ENCODE data around the gene NCKAP5. TPM values are rescaled to one million over a fixed set of nuclear protein-coding genes. Genes with fewer than 3 reads are reported as not detected.
A peak's percentile ranks its signal among the peaks of the same experiment; 100 is the strongest.

Gene NCKAP5
- total and polyA plus RNA-seq, 4 donors: 2.3 to 20.2 (median 8.1) TPM

GRCh38 chr2:133526530-133527300, 41.5 kb downstream of the NCKAP5 start:
- 78 to 80% methylated on average over 3 of the region's 3 CpGs for WGBS, 2 donors
- Histone ChIP-seq H3K4me3 (no peak overlapping the region), H3K27ac (ENCODE audit: low read depth in 1 of 2, low read length in 1 of 2) (no peak overlapping the region), H3K27me3 (ENCODE audit: control insufficient read depth in 3 of 3, insufficient read depth in 3 of 3, low read length in 2 of 3) (no peaks in the 10 kb centered on the region), H3K4me1 (ENCODE audit: control insufficient read depth in 5 of 5, insufficient read depth in 5 of 5, low read length in 5 of 5) (peaks cover 0 to 28% (median 5%) of the 10 kb centered on the region in 5 donors), H3K36me3 (ENCODE audit: control insufficient read depth in 4 of 4, insufficient read depth in 4 of 4, low read length in 4 of 4) (no peaks in the 10 kb centered on the region), H3K9ac (ENCODE audit: insufficient read depth in 1 of 2, low read length in 2 of 2) (no peak overlapping the region), H3K9me3 (ENCODE audit: control insufficient read depth in 4 of 4, insufficient read depth in 3 of 4, low read length in 3 of 4) (no peaks in the 10 kb centered on the region)
- no peak for ATAC-seq (ENCODE audit: insufficient read depth, low FRiP score)
- no peak for TF ChIP-seq CTCF (IDR thresholded peaks at IDR 0.05; ENCODE audit: control extremely low read depth, extremely low read depth)
- peak; percentile 60 to 95 (median 90) for DNase-seq

GRCh38 chr2:133525613-133526529, 42.4 kb downstream of the NCKAP5 start:
- Histone ChIP-seq H3K27ac (ENCODE audit: low read depth in 1 of 2, low read length in 1 of 2) (no peak overlapping the region), H3K4me3 (no peak overlapping the region), H3K9me3 (ENCODE audit: control insufficient read depth in 4 of 4, insufficient read depth in 3 of 4, low read length in 3 of 4) (no peaks in the 10 kb centered on the region), H3K36me3 (ENCODE audit: control insufficient read depth in 4 of 4, insufficient read depth in 4 of 4, low read length in 4 of 4) (no peaks in the 10 kb centered on the region), H3K27me3 (ENCODE audit: control insufficient read depth in 3 of 3, insufficient read depth in 3 of 3, low read length in 2 of 3) (no peaks in the 10 kb centered on the region), H3K9ac (ENCODE audit: insufficient read depth in 1 of 2, low read length in 2 of 2) (no peak overlapping the region), H3K4me1 (ENCODE audit: control insufficient read depth in 5 of 5, insufficient read depth in 5 of 5, low read length in 5 of 5) (peaks cover 0 to 28% (median 5%) of the 10 kb centered on the region in 5 donors)
- WGBS, 2 donors: 80 to 85% methylated on average over 5 of the region's 5 CpGs
- ATAC-seq (ENCODE audit: insufficient read depth, low FRiP score) (no peak), DNase-seq (peak; percentile 68 to 82 (median 77))
- no peak for TF ChIP-seq CTCF (IDR thresholded peaks at IDR 0.05; ENCODE audit: control extremely low read depth, extremely low read depth)

- WGBS, 2 donors: 84 to 86% methylated on average over 2 of the region's 2 CpGs
- Histone ChIP-seq H3K36me3 (ENCODE audit: control insufficient read depth in 4 of 4, insufficient read depth in 4 of 4, low read length in 4 of 4) (no peaks in the 10 kb centered on the region), H3K9ac (ENCODE audit: insufficient read depth in 1 of 2, low read length in 2 of 2) (no peak overlapping the region), H3K4me1 (ENCODE audit: control insufficient read depth in 5 of 5, insufficient read depth in 5 of 5, low read length in 5 of 5) (peaks cover 0 to 28% (median 5%) of the 10 kb centered on the region in 5 donors), H3K9me3 (ENCODE audit: control insufficient read depth in 4 of 4, insufficient read depth in 3 of 4, low read length in 3 of 4) (no peaks in the 10 kb centered on the region), H3K4me3 (no peak overlapping the region), H3K27ac (ENCODE audit: low read depth in 1 of 2, low read length in 1 of 2) (no peak overlapping the region), H3K27me3 (ENCODE audit: control insufficient read depth in 3 of 3, insufficient read depth in 3 of 3, low read length in 2 of 3) (no peaks in the 10 kb centered on the region)
- ATAC-seq (ENCODE audit: insufficient read depth, low FRiP score) (no peak), DNase-seq (peak in 1 of 3 donors; percentile 34)
- TF ChIP-seq CTCF (IDR thresholded peaks at IDR 0.05; ENCODE audit: control extremely low read depth, extremely low read depth): no peak
Observed at GRCh38 chr2:133525090-133525489, 43.2 kb downstream of the NCKAP5 start.

Measured in lung (tissue), 12 donors.